GM23248 (cell line): ENCODE measurements around the gene MARK3.

Experiments
- EZH2 ChIP-seq: fragments of 200-600 bp; sonication (generic); IDR thresholded peaks from 2 replicates; pipeline ENCODE4 v1.6.1; 2018; ENCODE audit warnings: antibody characterized with exemption, mild to moderate bottlenecking; ENCODE audit not compliant: insufficient read depth, poor library complexity, severe bottlenecking
- EZH2phosphoT487 ChIP-seq: fragments of 200-600 bp; sonication (generic); IDR thresholded peaks from 2 replicates; pipeline ENCODE4 v1.6.1; 2018; ENCODE audit warnings: antibody characterized with exemption, moderate library complexity, mild to moderate bottlenecking, low read depth; ENCODE audit not compliant: insufficient read depth

- no peak for TF ChIP-seq EZH2phosphoT487
- no peak for TF ChIP-seq EZH2
Observed at GRCh38 chr14:103485504-103485903, 100.3 kb downstream of the MARK3 start.
